DMS53 treated with DMSO at 0.1 percent for 48 hours (cell line): ENCODE data around the gene LHX2.
A peak's percentile ranks its signal among the peaks of the same experiment; 100 is the strongest.
"Not testable (repeated sequence)": the region's sequence is repeated elsewhere in the genome, so short reads cannot be mapped to it uniquely, and the experiment has no call there.

ENCODE experiments used
- DNase-seq: peaks from one replicate; lab custom pipeline; 2025; ENCODE audit not compliant: unreplicated experiment; lab: John Stamatoyannopoulos, UW

Gene LHX2, protein sequence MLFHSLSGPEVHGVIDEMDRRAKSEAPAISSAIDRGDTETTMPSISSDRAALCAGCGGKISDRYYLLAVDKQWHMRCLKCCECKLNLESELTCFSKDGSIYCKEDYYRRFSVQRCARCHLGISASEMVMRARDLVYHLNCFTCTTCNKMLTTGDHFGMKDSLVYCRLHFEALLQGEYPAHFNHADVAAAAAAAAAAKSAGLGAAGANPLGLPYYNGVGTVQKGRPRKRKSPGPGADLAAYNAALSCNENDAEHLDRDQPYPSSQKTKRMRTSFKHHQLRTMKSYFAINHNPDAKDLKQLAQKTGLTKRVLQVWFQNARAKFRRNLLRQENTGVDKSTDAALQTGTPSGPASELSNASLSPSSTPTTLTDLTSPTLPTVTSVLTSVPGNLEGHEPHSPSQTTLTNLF

DNA sequence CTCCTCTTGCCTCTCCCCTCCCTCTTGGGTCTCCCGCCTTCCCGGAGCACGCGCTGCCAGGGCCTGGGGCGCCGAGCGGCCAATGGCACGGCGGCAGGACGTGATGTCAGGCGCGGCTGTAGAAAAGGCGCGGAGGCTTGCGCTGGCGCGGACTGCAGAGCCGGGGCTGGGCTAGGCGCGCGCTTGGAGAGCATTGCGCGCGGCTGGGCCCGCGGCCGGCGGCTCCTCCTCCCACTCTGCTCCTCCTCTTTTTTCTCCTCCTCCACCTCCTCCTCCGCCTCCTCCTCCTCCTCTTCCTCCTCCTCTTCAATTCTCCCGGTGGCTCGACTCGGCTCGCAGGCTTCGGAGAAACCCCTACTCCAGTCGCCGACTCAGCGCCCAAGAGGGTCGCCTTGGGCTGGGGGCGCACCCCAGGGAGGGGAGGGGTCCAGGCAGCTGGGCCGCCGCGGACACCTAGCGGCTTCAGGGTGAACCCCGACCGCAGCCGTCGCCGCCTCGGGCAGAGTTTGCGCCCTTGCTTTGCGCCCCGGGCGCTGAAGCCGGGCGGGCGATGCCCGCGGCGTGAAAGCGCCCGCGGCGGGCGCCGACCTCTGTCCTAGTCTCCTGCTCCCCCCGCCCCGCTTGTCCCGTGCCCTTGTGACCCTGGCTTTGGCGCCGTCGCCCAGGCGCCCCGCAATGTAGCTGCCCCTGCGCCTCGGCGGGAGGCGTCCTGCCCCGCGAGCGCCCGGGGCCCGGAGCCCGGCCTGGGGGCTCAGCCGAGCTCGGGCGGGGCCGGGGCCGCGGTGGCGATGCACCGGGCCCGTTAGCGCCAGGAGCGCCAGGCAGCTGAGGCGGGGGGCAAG is at the start of gene LHX2:
Gene LHX2, plus strand, starts transcription at position 309 of the 842 bp plus-strand sequence. CDS start 581 bp downstream, outside the sequence.
- peak; percentile 88 for DNase-seq

DNA sequence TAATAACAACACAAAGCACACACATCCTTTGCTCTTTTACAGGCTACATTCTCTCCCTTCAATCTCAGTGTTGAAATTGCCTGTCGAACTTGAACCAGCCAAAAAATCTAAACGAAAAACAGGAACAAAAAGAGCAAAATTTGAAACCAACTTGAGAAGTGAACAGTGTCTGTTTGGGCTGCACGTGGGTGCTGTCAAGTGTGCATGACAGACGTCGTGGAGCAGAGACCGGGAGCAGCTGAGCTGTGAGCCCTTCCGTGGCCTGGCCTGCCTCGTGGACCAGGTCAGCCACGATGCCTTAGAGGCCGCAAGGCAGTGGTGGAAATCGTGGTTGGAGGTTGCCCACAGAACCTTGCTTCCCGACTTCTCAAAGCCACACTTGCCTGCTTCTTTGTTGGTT is 46.8 kb upstream of the LHX2 start:
- no peak for DNase-seq

DNA sequence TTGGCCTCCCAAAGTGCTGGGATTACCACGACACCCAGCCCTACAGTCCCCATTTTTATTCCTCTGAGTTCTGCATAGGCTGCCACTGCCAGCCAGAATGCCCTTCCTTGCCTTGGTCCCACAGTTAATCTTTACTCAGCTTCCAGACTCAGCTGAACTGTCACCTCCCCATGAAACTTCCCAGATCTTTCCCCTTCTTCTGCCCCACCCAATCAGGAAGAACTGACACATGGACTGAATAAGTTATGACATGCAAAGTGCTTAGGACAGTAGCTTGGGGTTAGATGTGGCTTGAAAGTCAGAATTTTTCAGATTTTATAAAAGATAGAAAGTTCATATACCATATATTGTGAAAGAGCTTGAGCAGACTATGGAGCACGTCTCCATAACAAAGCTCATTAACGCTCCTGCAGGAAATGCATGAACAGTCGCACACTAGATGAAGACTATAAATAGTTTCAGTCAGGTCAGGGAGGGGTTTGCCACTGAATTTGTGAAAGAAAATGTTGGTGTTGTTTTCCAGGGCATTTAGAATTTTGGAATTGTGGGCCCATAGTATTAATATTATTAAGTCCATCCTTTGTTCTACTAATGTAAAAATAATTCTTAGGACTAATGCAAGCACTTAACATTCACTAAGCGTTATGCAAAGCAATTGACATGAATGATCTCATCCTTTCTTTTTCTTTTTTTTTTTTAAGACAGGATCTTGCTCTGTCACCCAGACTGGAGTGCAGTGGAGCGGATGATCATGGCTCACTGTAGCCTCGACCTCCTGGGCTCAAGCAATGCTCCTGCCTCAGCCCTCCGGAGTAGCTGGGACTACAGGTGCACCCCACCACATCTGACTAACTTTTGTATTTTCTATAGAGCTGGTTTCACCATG is 45.5 kb upstream of the LHX2 start:
- no peak for DNase-seq

DNA sequence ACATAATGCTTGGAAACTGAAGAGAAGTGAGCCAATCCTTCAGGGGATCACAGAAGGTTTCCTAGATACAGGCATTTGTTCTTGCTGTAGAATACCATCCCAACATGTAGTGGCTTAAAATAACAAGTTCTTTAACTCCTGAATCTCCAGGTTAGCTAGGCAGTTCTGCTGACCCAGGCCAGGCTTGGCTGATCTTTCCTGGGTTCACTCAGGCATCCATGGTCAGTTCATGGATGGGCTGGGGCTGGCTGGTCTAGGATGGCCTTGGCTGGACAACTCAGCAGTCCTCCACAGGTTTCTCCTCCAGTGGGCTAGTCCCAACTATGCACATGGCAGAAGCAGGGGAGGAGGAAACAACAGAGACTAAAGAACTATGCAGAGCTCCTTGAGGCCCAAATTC is 44.2 kb upstream of the LHX2 start:
- no peak for DNase-seq

DNA sequence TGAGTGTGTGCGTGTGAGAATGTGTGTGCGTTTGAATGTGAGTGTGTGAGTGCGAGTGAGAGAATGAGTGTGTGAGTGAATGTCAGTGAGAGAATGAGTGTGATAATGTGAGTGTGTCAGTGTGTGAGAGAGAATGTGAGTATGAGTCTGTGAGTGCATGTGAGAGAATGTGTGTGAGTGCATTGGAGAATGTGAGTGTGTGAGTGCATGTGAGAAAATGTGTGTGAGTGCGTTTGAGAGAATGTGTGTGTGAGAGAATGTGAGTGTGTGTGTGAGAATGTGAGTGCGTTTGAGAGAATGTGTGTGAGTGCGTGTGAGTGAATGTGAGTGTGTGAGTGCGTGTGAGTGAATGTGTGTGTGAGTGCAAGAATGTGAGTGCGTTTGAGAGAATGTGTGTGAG is 39.0 kb upstream of the LHX2 start:
- DNase-seq, result no peak

DNA sequence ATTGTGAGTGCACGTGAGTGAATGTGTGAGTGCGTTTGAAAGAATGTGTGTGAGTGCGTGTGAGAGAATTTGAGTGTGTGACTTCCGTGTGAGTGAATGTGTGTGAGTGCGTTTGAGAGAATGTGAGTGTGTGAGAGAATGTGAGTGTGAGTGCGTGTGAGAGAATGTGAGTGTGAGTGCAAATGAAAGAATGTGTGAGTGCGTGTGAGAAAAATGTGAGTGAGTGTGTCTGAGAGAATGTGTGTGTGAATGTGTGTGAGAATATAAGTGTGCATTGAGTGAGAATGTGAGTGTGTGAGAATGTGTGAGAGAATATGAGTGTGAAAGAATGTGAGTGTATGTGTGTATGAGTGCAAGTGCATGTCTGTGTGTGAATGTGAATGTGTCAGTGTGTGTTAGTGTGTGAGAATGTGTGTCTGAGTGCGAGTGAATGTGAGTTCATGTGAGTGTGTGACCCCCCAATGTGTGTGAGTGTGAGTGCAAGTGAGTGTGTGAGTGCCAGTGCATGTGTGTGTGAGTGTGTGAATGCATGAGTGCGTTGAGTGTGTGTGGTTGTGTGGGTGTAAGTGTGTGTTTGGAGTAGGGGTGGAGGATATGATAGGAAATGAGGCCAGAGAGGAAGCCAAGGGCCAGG is 37.9 kb upstream of the LHX2 start:
- DNase-seq, result no peak

DNA sequence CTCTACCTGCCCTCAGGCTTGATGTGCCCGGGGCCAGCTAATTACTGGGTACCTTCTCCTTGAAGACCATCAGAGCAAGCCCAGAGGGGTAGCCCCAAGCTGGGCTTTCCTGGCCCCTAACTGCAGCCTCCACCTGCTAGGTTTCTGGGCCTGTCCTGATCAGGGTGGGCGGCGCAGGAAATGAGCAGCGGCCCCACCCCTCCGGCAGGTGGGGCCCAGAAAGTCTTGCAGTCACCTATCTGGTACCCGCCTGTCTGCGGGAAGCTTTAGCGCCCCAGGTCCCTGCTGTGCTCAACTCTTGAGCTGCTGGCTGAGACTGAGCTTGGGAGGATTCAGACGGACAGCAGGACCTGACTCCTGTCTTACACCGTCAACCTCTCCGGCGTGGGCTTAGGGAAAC is 37.1 kb upstream of the LHX2 start:
- no peak for DNase-seq

DNA sequence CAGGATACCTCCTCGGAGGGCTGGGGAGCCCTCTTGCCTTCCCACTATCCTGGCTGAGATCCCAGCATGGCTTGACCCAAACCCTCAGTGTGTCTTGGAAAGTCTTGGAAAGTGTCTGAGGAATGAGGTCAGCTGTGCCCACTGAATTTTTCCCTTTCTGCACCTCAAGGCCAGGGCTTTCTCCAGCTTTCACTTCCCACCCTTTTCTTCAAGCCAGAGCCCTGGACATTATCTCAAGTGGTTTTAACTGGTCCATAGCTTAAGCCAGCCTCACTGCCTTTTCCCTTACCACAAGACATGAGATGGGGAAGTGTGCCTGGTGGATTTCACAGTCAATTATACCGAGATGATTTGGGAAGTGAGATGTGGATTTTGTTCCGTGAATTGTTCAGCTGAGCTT is 35.7 kb upstream of the LHX2 start:
- DNase-seq, result no peak

DNA sequence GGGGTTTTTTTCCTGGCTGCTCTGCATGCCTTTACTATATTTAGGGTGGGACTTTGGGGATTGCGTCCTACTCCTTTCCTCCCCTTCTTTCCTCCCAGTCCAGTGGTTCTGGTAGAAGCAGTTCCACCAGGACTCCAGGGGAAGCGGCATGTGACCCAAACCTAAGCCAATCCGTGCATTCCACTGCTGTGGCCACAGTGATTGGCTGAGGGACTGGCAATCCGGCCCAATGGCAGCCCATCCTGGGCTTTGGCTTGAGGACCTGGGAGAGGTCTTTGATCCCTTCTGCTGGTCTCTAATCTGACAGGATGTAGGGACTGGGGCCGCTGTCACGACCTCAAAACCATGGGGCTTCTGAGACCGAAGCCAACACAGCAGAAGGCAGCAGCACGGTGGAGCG is 35.0 kb upstream of the LHX2 start:
- not testable (repeated sequence) for DNase-seq

DNA sequence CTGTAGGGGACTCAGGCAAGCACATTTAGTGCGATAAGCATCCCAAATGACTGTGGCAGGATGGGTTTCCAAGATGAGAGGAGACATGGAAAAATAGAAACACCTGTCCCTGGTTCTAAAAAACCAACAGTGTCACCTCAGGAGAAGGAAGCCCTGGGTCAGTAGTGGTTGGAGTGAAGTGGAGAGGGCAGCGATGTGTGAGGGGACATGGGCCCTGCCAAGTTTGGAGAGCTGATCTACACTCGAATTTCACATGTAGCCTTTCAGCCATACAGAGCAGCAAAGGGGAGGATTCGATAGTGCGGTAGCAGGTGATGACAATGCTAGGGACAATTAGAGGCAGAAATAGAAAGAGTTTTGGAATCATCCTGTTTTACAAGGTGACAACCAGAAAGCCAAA is 32.6 kb upstream of the LHX2 start:
- DNase-seq, result no peak

DNA sequence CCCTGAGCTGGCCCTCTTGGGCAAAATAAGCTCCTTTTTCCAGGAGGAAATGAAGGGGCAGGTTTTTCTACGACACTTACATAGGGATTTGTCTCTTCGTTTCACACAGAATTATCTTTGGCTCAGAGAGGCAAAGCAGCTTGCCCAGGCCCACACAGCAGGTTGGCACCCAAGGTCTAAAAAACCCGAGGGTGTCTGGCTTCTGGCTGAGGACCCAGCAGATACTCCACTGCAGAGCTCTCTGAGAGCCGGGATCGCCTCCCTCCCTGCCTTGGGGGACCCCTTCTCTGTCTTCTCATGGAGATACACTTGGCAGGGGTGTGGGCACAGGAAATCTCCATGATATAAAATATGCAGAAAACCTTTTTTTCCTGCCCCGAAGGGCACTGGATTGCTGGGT is 29.0 kb upstream of the LHX2 start:
- no peak for DNase-seq

DNA sequence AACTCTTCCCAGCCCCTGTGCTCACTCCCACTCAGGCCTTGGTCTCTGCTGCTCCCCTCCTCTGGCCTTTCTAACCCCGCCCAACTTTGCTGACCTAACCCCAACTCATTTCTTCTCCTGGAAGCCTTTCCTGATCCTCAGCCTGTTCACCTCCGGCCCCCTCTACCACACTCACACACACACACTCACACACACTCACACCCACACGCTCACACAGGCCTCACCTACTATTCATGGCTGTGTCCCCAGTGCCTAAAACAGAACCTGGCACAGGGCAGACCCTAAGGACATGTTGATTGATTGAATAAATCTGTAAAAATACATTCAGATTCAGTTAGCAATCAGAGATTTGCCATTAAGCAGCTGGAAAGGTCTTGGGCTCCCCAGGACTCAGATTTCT is 28.5 kb upstream of the LHX2 start:
- no peak for DNase-seq

DNA sequence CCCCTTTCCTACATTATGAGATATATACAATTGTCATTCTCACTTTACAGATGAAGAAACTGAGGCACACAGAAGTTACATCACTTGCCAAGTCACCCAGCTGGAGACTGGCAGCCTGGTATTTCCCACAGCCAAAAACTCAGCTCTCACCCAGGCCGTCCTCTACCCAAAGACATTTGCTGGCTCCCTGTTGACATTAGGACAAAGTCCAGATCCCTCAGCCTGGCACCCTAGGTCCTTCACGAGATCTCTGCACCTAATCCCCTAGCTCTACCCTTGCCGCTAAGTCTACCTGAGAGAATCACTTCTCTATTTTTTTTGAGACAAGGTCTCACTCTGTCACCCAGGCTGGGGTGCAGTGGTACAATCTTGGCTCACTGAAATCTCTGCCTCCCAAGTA is 26.8 kb upstream of the LHX2 start:
- no peak for DNase-seq

DNA sequence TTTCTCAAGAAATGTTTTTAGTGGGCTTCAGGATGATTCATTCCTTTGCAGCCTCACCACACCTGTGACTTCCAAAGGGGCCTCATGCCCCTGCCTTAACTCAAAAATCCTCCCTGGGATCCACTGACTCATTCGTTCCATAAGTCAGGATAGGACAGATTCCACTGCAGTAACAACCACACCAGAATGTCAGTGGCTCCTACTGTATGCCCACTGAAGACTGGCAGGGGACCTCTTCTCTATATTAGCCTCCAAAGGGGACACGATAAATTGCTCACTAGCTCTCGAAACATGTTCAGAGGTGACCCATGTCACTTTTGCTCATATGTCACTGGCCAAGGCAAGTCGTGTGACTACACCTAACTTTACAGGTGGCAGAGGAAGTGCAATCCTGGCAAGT is 25.7 kb upstream of the LHX2 start:
- DNase-seq, result no peak

DNA sequence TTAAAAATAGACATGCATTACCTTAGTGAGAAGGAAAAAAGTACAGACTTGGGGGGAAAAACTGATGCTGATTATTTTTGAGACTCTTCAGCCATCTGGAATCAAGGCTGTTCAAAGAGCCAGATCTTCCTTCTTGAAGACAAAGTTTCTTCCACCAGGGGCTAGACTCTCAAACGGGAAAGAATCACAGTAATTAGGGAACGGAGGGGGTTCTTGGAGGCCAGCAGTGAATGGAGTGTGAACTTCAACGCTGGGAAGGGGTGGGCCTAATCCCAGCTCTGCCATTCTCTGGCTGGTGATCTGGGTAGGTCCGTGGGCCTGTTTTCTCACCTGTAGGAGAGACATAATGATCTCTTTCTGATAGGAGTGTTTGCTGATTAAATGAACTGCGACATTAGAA is 21.1 kb upstream of the LHX2 start:
- no peak for DNase-seq

DNA sequence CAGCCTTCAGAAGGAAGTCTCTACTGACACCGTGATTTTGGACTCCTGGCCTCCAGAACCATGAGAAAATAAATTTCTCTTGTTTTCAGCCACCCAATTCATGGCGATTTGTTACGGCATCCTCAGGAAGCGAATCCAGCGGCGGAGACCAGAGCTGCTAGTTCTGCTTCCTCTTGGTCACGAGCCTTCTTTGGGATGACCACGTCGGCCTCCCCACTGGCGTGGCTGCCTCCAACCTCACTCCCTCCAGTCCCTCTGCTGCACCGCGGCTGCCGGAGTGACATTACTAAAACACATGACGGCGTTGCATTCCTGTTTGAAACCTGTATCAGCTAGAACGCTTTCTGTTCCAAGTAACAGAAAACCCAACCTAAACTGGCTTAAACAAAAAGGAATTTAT is 18.9 kb upstream of the LHX2 start:
- DNase-seq, result not testable (repeated sequence)

DNA sequence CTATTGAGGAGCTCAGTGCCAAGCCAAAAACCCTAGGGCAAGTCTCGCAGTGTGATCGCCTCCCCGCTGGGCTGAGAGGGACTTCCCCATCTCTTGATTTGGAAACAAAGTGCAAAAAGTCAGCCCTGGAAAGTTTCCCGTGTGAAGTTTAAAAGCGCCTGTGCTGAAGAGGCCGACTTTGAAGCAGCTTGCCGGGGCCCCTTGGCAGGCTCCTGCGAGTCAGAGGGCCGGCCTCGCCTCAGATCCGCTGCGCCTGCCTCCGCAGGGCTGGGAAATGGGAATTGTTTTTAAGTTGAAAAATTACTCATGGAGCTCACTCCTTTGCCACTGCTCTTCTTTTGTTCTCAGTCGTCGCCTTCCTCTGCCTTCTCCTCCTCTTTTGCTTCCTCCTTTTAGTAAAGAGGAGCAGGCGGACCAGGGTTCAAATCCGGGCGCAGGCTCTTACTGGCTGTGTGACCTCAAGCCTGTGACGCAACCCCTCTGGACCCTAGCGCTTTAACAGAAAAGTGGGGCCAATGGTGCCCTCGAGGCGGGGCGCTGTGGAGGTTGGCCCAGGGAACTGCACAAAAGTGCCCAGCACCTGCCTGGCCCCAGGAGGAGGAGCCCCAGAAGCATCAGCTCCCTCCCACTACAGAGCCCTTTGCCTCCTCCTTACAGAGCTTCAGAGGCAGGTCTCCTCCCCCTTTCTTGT is 14.7 kb upstream of the LHX2 start:
- no peak for DNase-seq

DNA sequence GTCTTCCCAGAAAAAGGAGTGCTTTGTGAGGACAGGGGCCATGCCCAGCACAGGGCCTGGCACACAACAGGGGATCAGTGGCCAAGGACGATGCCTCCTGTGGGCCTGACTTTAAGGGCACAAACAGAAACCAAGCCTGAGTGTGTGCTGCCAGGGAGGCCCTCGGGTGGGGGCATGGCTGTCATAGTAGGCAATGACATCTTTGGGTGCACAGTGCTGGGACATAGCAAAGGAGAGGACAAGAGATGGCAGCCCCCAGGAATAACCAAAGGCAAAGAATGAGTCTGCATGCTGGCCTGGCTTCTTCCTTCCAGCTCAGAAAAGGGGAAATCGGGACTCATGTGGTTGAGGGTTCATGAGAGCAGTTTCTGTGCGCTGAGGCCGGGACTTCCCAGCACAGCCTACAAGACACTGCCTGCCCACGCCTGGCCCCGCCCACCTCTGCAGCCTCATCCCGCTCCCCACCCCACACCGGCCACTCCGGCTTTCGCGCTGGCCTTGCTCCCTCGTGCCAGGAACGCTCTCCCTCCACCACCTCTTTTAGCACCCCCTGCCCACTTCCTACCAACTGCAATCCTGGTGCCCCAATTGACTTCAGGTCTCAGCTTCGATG is 13.8 kb upstream of the LHX2 start:
- no peak for DNase-seq

DNA sequence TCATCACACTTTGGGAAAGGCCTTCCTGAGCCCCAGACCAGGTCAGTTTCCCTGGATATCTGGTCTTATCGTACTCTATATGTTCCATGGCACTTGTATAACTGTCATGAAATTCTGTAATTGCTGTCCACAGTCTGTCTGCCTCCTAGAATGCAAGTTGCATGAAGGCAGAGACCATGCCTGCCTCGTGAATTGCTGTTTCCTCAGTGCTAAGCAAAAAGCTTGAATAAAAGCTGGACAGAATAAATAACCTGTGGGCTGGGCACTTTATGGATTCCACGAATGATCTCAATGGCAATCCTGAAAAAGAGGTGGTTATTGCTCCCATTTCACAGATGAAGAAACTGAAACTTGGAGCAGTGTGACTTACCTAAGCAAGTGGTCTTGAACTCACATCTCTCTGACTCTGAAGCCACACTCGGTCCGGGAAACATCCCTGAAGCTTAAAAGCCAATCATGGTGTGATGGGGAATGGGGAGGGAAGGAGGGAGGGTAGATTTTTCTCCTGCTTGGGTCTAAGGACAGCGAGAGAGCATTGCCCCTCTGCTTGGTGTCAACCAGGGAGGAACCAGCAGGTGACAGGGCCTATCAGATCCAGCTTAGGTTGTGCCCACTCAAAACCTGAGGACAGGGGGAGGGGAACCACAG is 13.2 kb upstream of the LHX2 start:
- no peak for DNase-seq
